Uterus (tissue), 4 donors: Measurements from ENCODE around the gene PPM1H. TPM values are rescaled to one million over a fixed set of nuclear protein-coding genes. Genes with fewer than 3 reads are reported as not detected.
"Not testable (repeated sequence)": the region's sequence is repeated elsewhere in the genome, so short reads cannot be mapped to it uniquely, and the experiment has no call there.

Experiments used
- DNase-seq, 2 donors: peaks; one replicate each; pipeline ENCODE4 v3.0.0-alpha.2; 2019 to 2020
- H3K27ac ChIP-seq, 2 donors: fragments of 200-600 bp; sonication (generic); 1 replicate in 1 of 2; 2 replicates in 1 of 2; pipeline ENCODE4 v1.5.1; 2016 to 2018
- H3K27me3 ChIP-seq, 2 donors: fragments of 200-600 bp; sonication (generic); one replicate each; pipeline ENCODE4 v1.5.1; 2018 to 2019; ENCODE audit warnings: control low read depth in 1 of 2
- H3K36me3 ChIP-seq, 2 donors: fragments of 200-600 bp; sonication (generic); one replicate each; pipeline ENCODE4 v1.5.1; 2019; ENCODE audit warnings: control low read depth in 1 of 2
- H3K4me1 ChIP-seq, 2 donors: fragments of 200-600 bp; sonication (generic); one replicate each; pipeline ENCODE4 v1.5.1; 2018 to 2019; ENCODE audit warnings: control low read depth in 1 of 2
- H3K4me3 ChIP-seq, 2 donors: fragments of 200-600 bp; sonication (generic); 1 replicate in 1 of 2; 2 replicates in 1 of 2; pipeline ENCODE4 v1.5.1; 2018 to 2019; ENCODE audit warnings: mild to moderate bottlenecking in 1 of 2
- H3K9me3 ChIP-seq, 2 donors: fragments of 200-600 bp; sonication (generic); one replicate each; pipeline ENCODE4 v1.5.1; 2019; ENCODE audit warnings: control low read depth in 1 of 2
- CTCF ChIP-seq, 4 experiments: fragments of 200-600 bp in 2 of 4; fragments of 450-650 bp in 2 of 4; sonication (generic) in 2 of 4; IDR thresholded peaks; one replicate each; pipeline ENCODE4 v1.5.1; 2016 to 2019; ENCODE audit warnings: antibody characterized with exemption in 4 of 4, mild to moderate bottlenecking in 2 of 4, moderate library complexity in 1 of 4
- POLR2A ChIP-seq, 2 donors: fragments of 450-650 bp; IDR thresholded peaks; one replicate each; pipeline ENCODE4 v1.6.1; 2016; ENCODE audit warnings: antibody characterized with exemption in 2 of 2, mild to moderate bottlenecking in 1 of 2, moderate library complexity in 1 of 2
- intact Hi-C: fragments of 100-400 bp; cut with DNase I; formaldehyde crosslinking; loops from one replicate; pipeline ENCODE4 v1.15.1; 2023; ENCODE audit warnings: low total_unique reads
- total RNA-seq, 4 donors: library from RNA; depleted of rRNA in 3 of 4; stranded (reverse); fragments of >200 nt in 3 of 4; gene quantifications; one replicate each; pipeline versions ENCODE4 v1.1.0 to v1.2.4, GENCODE V29; 2014 to 2023
- donor health status: DM: yes; HTN: yes; CAD: no.

PPM1H gene
- total RNA-seq, 4 donors from 2014 or later, result 2.0 to 24.1 (median 6.6) TPM

GRCh38 chr12:62955678-62956077, 20.7 kb upstream of the PPM1H start:
- DNase-seq, result no peak
- Histone ChIP-seq H3K4me1 (peaks cover 0 to 6% of the 10 kb centered on the region in 2 donors), H3K4me3 (no peak overlapping the region), H3K27ac (no peak overlapping the region), H3K9me3 (no peaks in the 10 kb centered on the region), H3K36me3 (no peaks in the 10 kb centered on the region), H3K27me3 (no peaks in the 10 kb centered on the region)
- intact Hi-C loops, result no loop called here
- TF ChIP-seq CTCF (IDR thresholded peaks at IDR 0.05), result no peak
- no peak for TF ChIP-seq POLR2A (IDR thresholded peaks at IDR 0.05)

- no peak for TF ChIP-seq CTCF (IDR thresholded peaks at IDR 0.05)
- H3K9me3 ChIP-seq, result no peaks in the 10 kb centered on the region
- intact Hi-C loops, result no loop called here
These were observed 15.4 kb upstream of the PPM1H start for GRCh38 chr12:62950317-62950716.

GRCh38 chr12:62948123-62948522, 13.2 kb upstream of the PPM1H start:
- H3K9me3 ChIP-seq, result no peaks in the 10 kb centered on the region
- no peak for TF ChIP-seq POLR2A (IDR thresholded peaks at IDR 0.05)
- no peak for TF ChIP-seq CTCF (IDR thresholded peaks at IDR 0.05)
- no peaks in the 10 kb centered on the region for H3K36me3 ChIP-seq

More at GRCh38 chr12:62950317-62950716, 15.4 kb upstream of the PPM1H start:
- no peak for DNase-seq
- no peaks in the 10 kb centered on the region for H3K27me3 ChIP-seq
- H3K36me3 ChIP-seq, result no peaks in the 10 kb centered on the region
- H3K4me3 ChIP-seq, result no peak overlapping the region
- no peaks in the 10 kb centered on the region for H3K4me1 ChIP-seq
- H3K27ac ChIP-seq, result no peak overlapping the region

GRCh38 chr12:62947364-62947763, 12.4 kb upstream of the PPM1H start:
- intact Hi-C loops, result no loop called here
- Histone ChIP-seq H3K4me1 (no peaks in the 10 kb centered on the region), H3K4me3 (no peak overlapping the region), H3K9me3 (no peaks in the 10 kb centered on the region), H3K27me3 (no peaks in the 10 kb centered on the region), H3K27ac (no peak overlapping the region), H3K36me3 (no peaks in the 10 kb centered on the region)
- DNase-seq, result no peak
- TF ChIP-seq POLR2A (IDR thresholded peaks at IDR 0.05) (no peak), CTCF (IDR thresholded peaks at IDR 0.05) (no peak)

More at GRCh38 chr12:62948123-62948522, 13.2 kb upstream of the PPM1H start:
- intact Hi-C loops, result no loop called here
- Histone ChIP-seq H3K4me3 (no peak overlapping the region), H3K4me1 (no peaks in the 10 kb centered on the region), H3K27me3 (no peaks in the 10 kb centered on the region), H3K27ac (no peak overlapping the region)
- no peak for DNase-seq

GRCh38 chr12:62943779-62944395, 8.9 kb upstream of the PPM1H start:
- TF ChIP-seq POLR2A (IDR thresholded peaks at IDR 0.05) (no peak), CTCF (IDR thresholded peaks at IDR 0.05) (no peak)
- no peak for DNase-seq
- H3K36me3 ChIP-seq, result no peaks in the 10 kb centered on the region
- H3K9me3 ChIP-seq, result no peaks in the 10 kb centered on the region
- intact Hi-C loops, result no loop called here
- H3K4me3 ChIP-seq, result no peak overlapping the region
- H3K27ac ChIP-seq, result no peak overlapping the region
- no peaks in the 10 kb centered on the region for H3K4me1 ChIP-seq
- H3K27me3 ChIP-seq, result no peaks in the 10 kb centered on the region

GRCh38 chr12:62942316-62942715, 7.4 kb upstream of the PPM1H start:
- H3K36me3 ChIP-seq, H3K4me3 ChIP-seq, H3K27me3 ChIP-seq, DNase-seq, H3K27ac ChIP-seq, H3K9me3 ChIP-seq, H3K4me1 ChIP-seq, intact Hi-C loops: not testable (repeated sequence)
